ENCODE results near the gene OTULIN.

OTULIN gene

GRCh38 chr5:14727928-14728458 lies 63.5 kb downstream of the OTULIN start:
- TF ChIP-seq CTCF (conservative IDR thresholded peaks at IDR 0.05; ENCODE audit: control insufficient read depth, insufficient read depth, low read depth, low read length): no peak
- no peak for DNase-seq (ENCODE audit: low read depth)
- no peak overlapping the region for H3K4me3 ChIP-seq (ENCODE audit: control insufficient read depth, low read depth, low read length)

- TF ChIP-seq CTCF (conservative IDR thresholded peaks at IDR 0.05; ENCODE audit: control insufficient read depth, insufficient read depth, low read depth, low read length): no peak
- H3K4me3 ChIP-seq (ENCODE audit: control insufficient read depth, low read depth, low read length): no peak overlapping the region
- DNase-seq (ENCODE audit: low read depth): no peak
Measured at GRCh38 chr5:14728459-14728938, 64.0 kb downstream of the OTULIN start.

GRCh38 chr5:14729448-14730385 lies 65.2 kb downstream of the OTULIN start:
- no peak overlapping the region for H3K4me3 ChIP-seq (ENCODE audit: control insufficient read depth, low read depth, low read length)
- no peak for DNase-seq (ENCODE audit: low read depth)
- no peak for TF ChIP-seq CTCF (conservative IDR thresholded peaks at IDR 0.05; ENCODE audit: control insufficient read depth, insufficient read depth, low read depth, low read length)

GRCh38 chr5:14730466-14730865 lies 65.9 kb downstream of the OTULIN start:
- no peak for TF ChIP-seq CTCF (conservative IDR thresholded peaks at IDR 0.05; ENCODE audit: control insufficient read depth, insufficient read depth, low read depth, low read length)
- DNase-seq (ENCODE audit: low read depth): no peak
- no peak overlapping the region for H3K4me3 ChIP-seq (ENCODE audit: control insufficient read depth, low read depth, low read length)

GRCh38 chr5:14730881-14731280 lies 66.4 kb downstream of the OTULIN start:
- no peak overlapping the region for H3K4me3 ChIP-seq (ENCODE audit: control insufficient read depth, low read depth, low read length)
- no peak for TF ChIP-seq CTCF (conservative IDR thresholded peaks at IDR 0.05; ENCODE audit: control insufficient read depth, insufficient read depth, low read depth, low read length)
- DNase-seq (ENCODE audit: low read depth): no peak

- no peak overlapping the region for H3K4me3 ChIP-seq (ENCODE audit: control insufficient read depth, low read depth, low read length)
- TF ChIP-seq CTCF (conservative IDR thresholded peaks at IDR 0.05; ENCODE audit: control insufficient read depth, insufficient read depth, low read depth, low read length): no peak
- DNase-seq (ENCODE audit: low read depth): no peak
Measured at GRCh38 chr5:14732991-14733390, 68.5 kb downstream of the OTULIN start.

All from fibroblast of mammary gland (primary cell).